Keratinocyte (primary cell): Measurements from ENCODE around the gene PCDH9. TPM values are rescaled to one million over a fixed set of nuclear protein-coding genes. Genes with fewer than 3 reads are reported as not detected.

Source experiments
- DNase-seq: peaks from one replicate; pipeline ENCODE4 v3.0.0-alpha.2; 2011; ENCODE audit warnings: low read depth, missing footprints, low spot score
- FAIRE-seq: peaks from 2 replicates; lab custom pipeline; 2011; peaks lifted over from hg19 to GRCh38; lab: Jason Lieb, UNC
- H2AFZ ChIP-seq: 2 replicates; pipeline ENCODE4 v1.6.0; 2012; ENCODE audit warnings: low read length, control low read depth, inconsistent platforms; ENCODE audit not compliant: control insufficient read depth
- H3K27ac ChIP-seq: 2 replicates; pipeline ENCODE4 v1.5.1; 2011; ENCODE audit warnings: low read length; ENCODE audit not compliant: control insufficient read depth, insufficient read depth
- H3K27me3 ChIP-seq: 3 replicates; pipeline ENCODE4 v1.6.0; 2011; ENCODE audit warnings: low read length; ENCODE audit not compliant: control insufficient read depth, insufficient read depth; ENCODE audit errors: extremely low read depth
- H3K36me3 ChIP-seq, 2 experiments: 2 replicates in 1 of 2; 3 replicates in 1 of 2; pipeline ENCODE4 v1.5.1; 2011; ENCODE audit warnings: low read length in 2 of 2, mild to moderate bottlenecking in 1 of 2; ENCODE audit not compliant: control insufficient read depth in 2 of 2, insufficient read depth in 2 of 2; ENCODE audit errors: extremely low read depth in 1 of 2
- H3K4me1 ChIP-seq: 3 replicates; pipeline ENCODE4 v1.5.1; 2011; ENCODE audit warnings: low read length; ENCODE audit not compliant: control insufficient read depth, insufficient read depth; ENCODE audit errors: extremely low read depth
- H3K4me2 ChIP-seq: 3 replicates; pipeline ENCODE4 v1.6.0; 2011; ENCODE audit warnings: low read depth, low read length; ENCODE audit not compliant: control insufficient read depth, insufficient read depth; ENCODE audit errors: extremely low read depth
- H3K4me3 ChIP-seq, 3 experiments: fragments of 200-600 bp in 1 of 3; sonication (generic) in 1 of 3; 2 replicates in 2 of 3; 3 replicates in 1 of 3; pipeline ENCODE4 v1.5.1; 2011 to 2016; ENCODE audit warnings: low read length in 3 of 3, mild to moderate bottlenecking in 3 of 3, control low read depth in 2 of 3, inconsistent platforms in 1 of 3, low read depth in 1 of 3, mixed read lengths in 1 of 3, mixed run types in 1 of 3, moderate library complexity in 1 of 3; ENCODE audit not compliant: control insufficient read depth in 2 of 3, insufficient read depth in 2 of 3; ENCODE audit errors: extremely low read depth in 1 of 3
- H3K79me2 ChIP-seq: 2 replicates; pipeline ENCODE4 v1.6.0; 2012; ENCODE audit warnings: low read length; ENCODE audit not compliant: control insufficient read depth, insufficient read depth
- H3K9ac ChIP-seq: 3 replicates; pipeline ENCODE4 v1.6.0; 2011; ENCODE audit warnings: low read length; ENCODE audit not compliant: control insufficient read depth, insufficient read depth; ENCODE audit errors: extremely low read depth
- H3K9me1 ChIP-seq: 3 replicates; pipeline ENCODE4 v1.6.0; 2011; ENCODE audit warnings: low read length; ENCODE audit not compliant: control insufficient read depth, insufficient read depth; ENCODE audit errors: extremely low read depth
- H3K9me3 ChIP-seq: 2 replicates; pipeline ENCODE4 v1.5.1; 2012; ENCODE audit warnings: low read depth, low read length; ENCODE audit not compliant: control insufficient read depth
- H4K20me1 ChIP-seq: 3 replicates; pipeline ENCODE4 v1.6.0; 2011; ENCODE audit warnings: low read length; ENCODE audit not compliant: control insufficient read depth, insufficient read depth; ENCODE audit errors: extremely low read depth
- EZH2 ChIP-seq: IDR thresholded peaks from one replicate; pipeline ENCODE4 v1.6.1; 2012; ENCODE audit warnings: inconsistent platforms, mild to moderate bottlenecking, low read length, moderate library complexity
- dilution Hi-C: fragments of 300-500 bp; cut with MboI; formaldehyde crosslinking; loops from one replicate; pipeline ENCODE4 v1.7.0; 2020; ENCODE audit warnings: low sequenced_read_pairs; ENCODE audit not compliant: extremely low pct_ligation_motif_present
- polyA plus RNA-seq, 5 experiments: library from polyadenylated mRNA; depleted of rRNA in 3 of 5; stranded (reverse) in 3 of 5; stranded (forward) in 1 of 5; unstranded in 1 of 5; fragments of >200 nt; gene quantifications; 1 replicate in 1 of 5; 2 replicates in 3 of 5; 3 replicates in 1 of 5; pipeline versions ENCODE4 v1.2.1 to v1.2.3, GENCODE V29; 2011 to 2012; ENCODE audit warnings: missing spikeins in 2 of 5, low read depth in 1 of 5, low replicate concordance in 1 of 5
- TF ChIP-seq, protein P1 (sequence below), 3 experiments: IDR thresholded peaks in 1 of 3; conservative IDR thresholded peaks in 1 of 3; optimal IDR thresholded peaks in 1 of 3; 2 replicates in 2 of 3; 3 replicates in 1 of 3; pipeline versions ENCODE3 to v1.5.1; 2011; ENCODE audit warnings: low read length in 3 of 3, mild to moderate bottlenecking in 3 of 3, moderate library complexity in 2 of 3, control low read depth in 1 of 3, inconsistent platforms in 1 of 3; ENCODE audit not compliant: insufficient read depth in 2 of 3; ENCODE audit errors: extremely low read depth in 1 of 3

PCDH9 gene
- polyA plus RNA-seq, 1 donor (not counting 4 experiments of a cell fraction or from before 2014, with no cell fraction given) = 0.21 TPM

DNA sequence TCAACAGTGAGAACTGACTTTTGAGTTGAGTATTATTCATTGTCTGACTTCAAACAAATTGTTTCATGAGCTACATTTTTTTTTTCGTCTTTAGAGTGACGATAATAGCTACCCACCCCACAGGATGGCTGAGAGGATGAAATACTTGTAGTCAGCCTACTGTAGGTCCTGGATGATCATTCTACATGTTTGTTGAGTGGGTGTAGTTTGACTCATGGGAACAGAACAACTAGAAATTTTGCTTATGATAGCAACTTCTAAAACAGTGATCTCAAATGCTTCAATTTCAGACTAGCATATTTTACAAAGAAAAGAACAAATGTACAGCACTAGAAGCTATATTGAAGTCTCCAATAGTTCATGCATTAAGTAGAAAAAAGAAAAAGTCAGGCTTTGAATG, 651.8 kb downstream of the PCDH9 start:
- dilution Hi-C loops = no loop called here
- DNase-seq = no peak
- Histone ChIP-seq H2AFZ (no peak overlapping the region), H3K79me2 (no peaks in the 10 kb centered on the region), H3K4me2 (no peak overlapping the region), H3K27me3 (no peaks in the 10 kb centered on the region), H3K27ac (no peak overlapping the region), H4K20me1 (no peaks in the 10 kb centered on the region), H3K4me1 (no peaks in the 10 kb centered on the region), H3K4me3 (no peak overlapping the region), H3K9me3 (no peaks in the 10 kb centered on the region), H3K9me1 (no peaks in the 10 kb centered on the region), H3K9ac (no peak overlapping the region), H3K36me3 (no peaks in the 10 kb centered on the region)
- no peak for TF ChIP-seq EZH2
- TF ChIP-seq, protein P1, sequence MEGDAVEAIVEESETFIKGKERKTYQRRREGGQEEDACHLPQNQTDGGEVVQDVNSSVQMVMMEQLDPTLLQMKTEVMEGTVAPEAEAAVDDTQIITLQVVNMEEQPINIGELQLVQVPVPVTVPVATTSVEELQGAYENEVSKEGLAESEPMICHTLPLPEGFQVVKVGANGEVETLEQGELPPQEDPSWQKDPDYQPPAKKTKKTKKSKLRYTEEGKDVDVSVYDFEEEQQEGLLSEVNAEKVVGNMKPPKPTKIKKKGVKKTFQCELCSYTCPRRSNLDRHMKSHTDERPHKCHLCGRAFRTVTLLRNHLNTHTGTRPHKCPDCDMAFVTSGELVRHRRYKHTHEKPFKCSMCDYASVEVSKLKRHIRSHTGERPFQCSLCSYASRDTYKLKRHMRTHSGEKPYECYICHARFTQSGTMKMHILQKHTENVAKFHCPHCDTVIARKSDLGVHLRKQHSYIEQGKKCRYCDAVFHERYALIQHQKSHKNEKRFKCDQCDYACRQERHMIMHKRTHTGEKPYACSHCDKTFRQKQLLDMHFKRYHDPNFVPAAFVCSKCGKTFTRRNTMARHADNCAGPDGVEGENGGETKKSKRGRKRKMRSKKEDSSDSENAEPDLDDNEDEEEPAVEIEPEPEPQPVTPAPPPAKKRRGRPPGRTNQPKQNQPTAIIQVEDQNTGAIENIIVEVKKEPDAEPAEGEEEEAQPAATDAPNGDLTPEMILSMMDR (optimal IDR thresholded peaks at IDR 0.05 in 1 of 3, IDR thresholded peaks at IDR 0.05 in 1 of 3, conservative IDR thresholded peaks at IDR 0.05 in 1 of 3; ENCODE audit: extremely low read depth in 1 of 3, insufficient read depth in 2 of 3, low read length in 3 of 3) = no peak
- FAIRE-seq = no peak

DNA sequence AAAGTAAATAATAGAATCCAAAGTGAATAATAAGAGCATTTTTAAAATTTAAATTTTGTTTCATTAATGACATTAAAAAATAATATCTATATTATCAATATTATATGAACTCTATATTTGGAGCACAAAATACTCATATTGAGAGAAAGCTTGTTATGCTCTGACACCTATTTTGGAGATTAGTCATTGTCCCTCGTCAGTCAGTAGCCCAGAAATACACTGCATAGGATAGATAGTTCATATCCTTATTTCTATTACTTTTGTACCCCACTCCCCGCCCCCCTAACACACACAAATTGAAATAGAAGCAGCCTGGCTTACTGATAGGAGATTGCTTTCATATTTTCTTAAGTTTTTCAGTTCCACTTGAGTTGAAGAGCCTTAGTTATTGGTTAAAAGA, 652.8 kb downstream of the PCDH9 start:
- Histone ChIP-seq H3K9me1 (no peaks in the 10 kb centered on the region), H3K4me1 (no peaks in the 10 kb centered on the region), H2AFZ (no peak overlapping the region), H3K9ac (no peak overlapping the region), H3K4me3 (no peak overlapping the region), H3K27me3 (no peaks in the 10 kb centered on the region), H3K4me2 (no peak overlapping the region), H3K79me2 (no peaks in the 10 kb centered on the region), H3K36me3 (no peaks in the 10 kb centered on the region), H3K27ac (no peak overlapping the region), H4K20me1 (no peaks in the 10 kb centered on the region), H3K9me3 (no peaks in the 10 kb centered on the region)
- no peak for FAIRE-seq
- dilution Hi-C loops = no loop called here
- DNase-seq = no peak
- no peak for TF ChIP-seq EZH2
- TF ChIP-seq, protein P1 (optimal IDR thresholded peaks at IDR 0.05 in 1 of 3, IDR thresholded peaks at IDR 0.05 in 1 of 3, conservative IDR thresholded peaks at IDR 0.05 in 1 of 3; ENCODE audit: extremely low read depth in 1 of 3, insufficient read depth in 2 of 3, low read length in 3 of 3) = no peak
